Adrenal gland (tissue), 19 donors: ENCODE results near the gene OR1S2. TPM values are rescaled to one million over a fixed set of nuclear protein-coding genes. Genes with fewer than 3 reads are reported as not detected.

Source experiments
- DNase-seq, 7 donors: peaks; one replicate each; pipeline ENCODE4 v3.0.0-alpha.2; 2019 to 2020
- H3K27ac ChIP-seq, 5 donors: fragments of 200-600 bp; sonication (generic) in 4 of 5; 1 replicate in 3 of 5; 2 replicates in 2 of 5; pipeline versions ENCODE4 v1.5.1 to v1.8.0; 2016 to 2020; ENCODE audit warnings: mild to moderate bottlenecking in 1 of 5
- H3K27me3 ChIP-seq: fragments of 200-600 bp; 2 replicates; pipeline ENCODE4 v1.8.0; 2021
- H3K36me3 ChIP-seq, 2 donors: fragments of 200-600 bp; replicated peaks in 1 of 2; 1 replicate in 1 of 2; 2 replicates in 1 of 2; pipeline versions ENCODE4 v1.5.1 to v1.8.0; 2018 to 2022
- H3K4me1 ChIP-seq, 2 donors: fragments of 200-600 bp; replicated peaks in 1 of 2; 1 replicate in 1 of 2; 2 replicates in 1 of 2; pipeline versions ENCODE4 v1.5.1 to v1.8.0; 2018 to 2021
- H3K4me3 ChIP-seq, 4 donors: fragments of 200-600 bp; sonication (generic) in 3 of 4; one replicate each; pipeline ENCODE4 v1.5.1; 2016 to 2018
- H3K9me3 ChIP-seq, 3 donors: fragments of 200-600 bp; sonication (generic) in 1 of 3; replicated peaks in 1 of 3; 1 replicate in 2 of 3; 2 replicates in 1 of 3; pipeline versions ENCODE4 v1.5.1 to v1.8.0; 2016 to 2021
- CTCF ChIP-seq, 6 experiments: fragments of 450-650 bp in 4 of 6; fragments of 200-600 bp in 2 of 6; sonication (generic) in 1 of 6; IDR thresholded peaks; 1 replicate in 5 of 6; 2 replicates in 1 of 6; pipeline versions ENCODE4 v1.5.1 to v1.8.0; 2016 to 2021; ENCODE audit warnings: antibody characterized with exemption in 6 of 6, mild to moderate bottlenecking in 2 of 6, moderate library complexity in 1 of 6
- POLR2A ChIP-seq, 2 donors: fragments of 450-650 bp; IDR thresholded peaks; one replicate each; pipeline ENCODE4 v1.6.1; 2017; ENCODE audit warnings: antibody characterized with exemption in 2 of 2, mild to moderate bottlenecking in 2 of 2, moderate library complexity in 1 of 2
- WGBS, 4 donors: extraction: QIAGEN DNeasy Blood & Tissue Kit in 2 of 4; methylation state at CpG; one replicate each; pipeline versions ENCODE4 v1.1.5 to v1.1.7; 2013 to 2017; 5-methylcytosine and 5-hydroxymethylcytosine counted together
- intact Hi-C, 2 donors: fragments of 100-400 bp; cut with DNase I; formaldehyde crosslinking; loops; one replicate each; pipeline versions ENCODE4 v1.14.1 to v1.15.0; 2022 to 2023
- long read RNA-seq, 10 donors: library from polyadenylated mRNA in 3 of 10; unstranded in 2 of 10; stranded (forward) in 1 of 10; transcript quantifications; one replicate each; pipeline ENCODE4 v2.0.0 and lab custom pipeline, GENCODE V29; 2021 to 2026
- polyA plus RNA-seq, 3 donors: library from polyadenylated mRNA; stranded (reverse); fragments of 200-250 nt in 2 of 3; fragments of 350-450 nt in 1 of 3; fragmentation: Illumina TruSeq in 1 of 3; extraction: RNeasy Lipid Tissue Mini Kit (QIAGEN cat#74804) in 1 of 3; gene quantifications; one replicate each; pipeline ENCODE4 v1.2.3, GENCODE V29; 2013 to 2014
- total RNA-seq, 9 donors: library from RNA; depleted of rRNA in 4 of 9; stranded (reverse); fragments of >200 nt in 4 of 9; fragments of 120-200 nt in 1 of 9; fragmentation: NEBNext Ultra II Directional in 1 of 9; extraction: Animal tissue kit (Norgen Biotek cat#: 25700) in 1 of 9; gene quantifications; one replicate each; pipeline versions ENCODE4 v1.1.0 to v1.2.4, GENCODE V29; 2013 to 2023
- donor health status: healthy with polysubstance abuse.
- donor health status: Bipolar disorder and iron deficiency.
- donor health status: DM: yes; HTN: yes; CAD: no.
- donor health status: DM: no; HTN: no; CAD: no.
- donor health status: DM: no; HTN: no; CAD: no.
- donor health status: DM: yes; HTN: yes; CAD: no.

Gene OR1S2
- total RNA-seq: not detected
- not detected for polyA plus RNA-seq
- long read RNA-seq, donor 1: 0 reads
- long read RNA-seq, donor 2: 0 reads
- long read RNA-seq, donor 3: 0 reads
- long read RNA-seq, donor 4: 0 reads
- long read RNA-seq, donor 5: 0 reads
- long read RNA-seq, donor 6: 0 reads
- long read RNA-seq, donor 7: 0 reads
- long read RNA-seq, donor 8: 0 reads
- long read RNA-seq, donor 9: 0 reads
- long read RNA-seq, donor 10: 0 reads

- intact Hi-C loops: no loop called here
- Histone ChIP-seq H3K4me3 (no peak within 1 kb of the TSS), H3K27me3 (no peaks in the 10 kb centered on the region), H3K36me3 (no peaks in the 10 kb centered on the region), H3K27ac (no peak within 1 kb of the TSS), H3K4me1 (no peaks in the 10 kb centered on the region), H3K9me3 (no peaks in the 10 kb centered on the region)
- DNase-seq: no peak
- TF ChIP-seq CTCF (IDR thresholded peaks at IDR 0.05): no peak
- no peak for TF ChIP-seq POLR2A (IDR thresholded peaks at IDR 0.05)
Observed at GRCh38 chr11:58204042-58204441, at the start of gene OR1S2. OR1S2 (minus strand) TSS chr11:58204142; CDS start chr11:58204142, 0 bp downstream.

- DNase-seq: no peak
- Histone ChIP-seq H3K27ac (no peak overlapping the region), H3K36me3 (no peaks in the 10 kb centered on the region), H3K4me1 (no peaks in the 10 kb centered on the region), H3K4me3 (no peak overlapping the region), H3K27me3 (no peaks in the 10 kb centered on the region), H3K9me3 (peaks cover 0 to 6% (median 0%) of the 10 kb centered on the region in 3 donors)
- intact Hi-C loops: no loop called here
- no peak for TF ChIP-seq CTCF (IDR thresholded peaks at IDR 0.05)
- TF ChIP-seq POLR2A (IDR thresholded peaks at IDR 0.05): no peak
- 89 to 97% (median 94%) methylated on average over 2 of the region's 2 CpGs for WGBS, 4 donors
Observed at GRCh38 chr11:58243954-58244353, 40.0 kb upstream of the OR1S2 start.

- no peaks in the 10 kb centered on the region for H3K27me3 ChIP-seq
- H3K4me1 ChIP-seq: no peaks in the 10 kb centered on the region
- H3K27ac ChIP-seq: no peak overlapping the region
- 82 to 89% (median 87%) methylated on average over 32 of the region's 32 CpGs for WGBS, 4 donors
- intact Hi-C loops: no loop called here
- H3K36me3 ChIP-seq: no peaks in the 10 kb centered on the region
- no peak overlapping the region for H3K4me3 ChIP-seq
- no peaks in the 10 kb centered on the region for H3K9me3 ChIP-seq
- no peak for DNase-seq
- TF ChIP-seq CTCF (IDR thresholded peaks at IDR 0.05) (no peak), POLR2A (IDR thresholded peaks at IDR 0.05) (no peak)
Observed at GRCh38 chr11:58227956-58228615, 24.1 kb upstream of the OR1S2 start.

GRCh38 chr11:58222721-58223120 is 18.8 kb upstream of the OR1S2 start:
- no peaks in the 10 kb centered on the region for H3K4me1 ChIP-seq
- H3K27ac ChIP-seq: no peak overlapping the region
- DNase-seq: no peak
- TF ChIP-seq CTCF (IDR thresholded peaks at IDR 0.05) (no peak), POLR2A (IDR thresholded peaks at IDR 0.05) (no peak)
- H3K27me3 ChIP-seq: no peaks in the 10 kb centered on the region
- 59 to 74% (median 65%) methylated on average over 7 of the region's 7 CpGs for WGBS, 4 donors
- intact Hi-C loops: no loop called here
- H3K36me3 ChIP-seq: no peaks in the 10 kb centered on the region
- no peaks in the 10 kb centered on the region for H3K9me3 ChIP-seq
- no peak overlapping the region for H3K4me3 ChIP-seq
